COR-L47 (cell line): ENCODE data around the gene ZDHHC14.
"Not testable (repeated sequence)": the region's sequence is repeated elsewhere in the genome, so short reads cannot be mapped to it uniquely, and the experiment has no call there.

ENCODE experiments used
- DNase-seq: peaks from one replicate; lab custom pipeline; 2025; lab: John Stamatoyannopoulos, UW

Gene ZDHHC14

DNA sequence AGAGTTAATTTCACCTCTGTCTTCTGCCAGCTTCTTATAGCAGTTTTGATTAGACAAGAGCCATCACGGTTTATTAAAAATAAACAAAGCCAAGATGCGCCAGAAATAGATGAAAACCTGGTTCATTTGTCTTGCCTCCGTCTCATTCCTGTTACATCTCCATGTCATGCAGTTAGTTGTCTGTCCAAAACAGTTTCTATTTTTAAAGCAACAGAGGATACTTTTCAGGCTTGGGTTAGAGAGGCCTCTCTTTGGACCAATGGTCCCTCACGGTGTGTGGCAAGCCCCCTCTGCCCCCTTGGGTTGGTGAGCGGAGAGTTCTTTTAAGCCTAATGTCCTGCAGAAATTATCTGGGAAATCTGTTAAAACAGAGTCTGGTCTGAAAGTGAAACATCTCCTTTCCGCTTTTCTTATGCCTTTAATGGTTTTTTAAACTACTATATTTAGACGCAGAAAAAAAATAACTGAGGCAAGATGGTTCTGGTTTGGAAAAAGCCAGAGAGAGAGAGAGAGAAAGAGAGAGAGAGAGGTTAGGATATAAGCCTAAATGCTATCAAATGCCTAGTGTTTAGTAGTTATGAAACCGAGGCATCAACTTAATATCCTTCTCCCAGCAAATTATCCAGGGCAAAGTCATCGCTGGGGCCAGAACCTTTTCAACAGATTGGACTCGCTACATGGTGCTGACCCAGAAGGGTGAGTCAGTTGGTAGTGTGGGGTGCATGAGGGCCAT is 64.5 kb downstream of the ZDHHC14 start:
- DNase-seq, result no peak

DNA sequence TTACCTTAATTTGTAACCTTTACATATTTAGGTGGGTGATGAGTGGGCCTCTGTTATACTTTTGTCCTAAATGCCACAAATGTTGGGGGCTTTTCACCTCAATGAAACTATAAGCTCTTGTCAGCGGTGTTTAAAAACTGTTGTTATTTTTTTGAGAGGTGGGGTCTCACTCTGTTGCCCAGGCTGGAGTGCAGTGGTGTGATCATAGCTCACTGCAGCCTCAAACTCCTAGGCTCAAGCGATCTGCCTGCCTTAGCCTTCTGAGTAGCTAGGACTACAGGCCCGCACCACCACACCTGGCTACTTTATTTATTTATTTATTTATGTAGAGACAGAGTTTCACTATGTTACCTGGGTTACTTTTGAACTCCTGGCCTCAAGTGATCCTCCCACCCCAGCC is 66.7 kb downstream of the ZDHHC14 start:
- no peak for DNase-seq

DNA sequence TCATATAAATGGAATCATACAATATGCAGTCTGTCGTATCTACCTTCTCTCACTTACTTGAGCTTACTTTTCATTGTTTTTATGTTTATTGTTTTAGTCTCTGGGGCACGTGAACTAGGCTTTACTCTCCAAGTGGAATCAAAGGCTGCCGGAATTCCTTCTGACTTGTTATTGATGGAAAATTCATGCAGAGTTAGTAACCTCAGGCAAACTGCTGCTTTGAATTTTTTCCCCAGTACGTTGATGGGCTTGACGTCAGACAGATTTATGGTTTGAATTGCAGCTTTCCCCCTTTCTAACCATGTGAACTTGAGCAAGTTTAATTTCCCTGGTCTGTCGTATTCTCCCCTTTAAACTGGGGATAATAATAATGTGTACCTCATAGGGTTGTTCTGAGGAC is 68.6 kb downstream of the ZDHHC14 start:
- no peak for DNase-seq

DNA sequence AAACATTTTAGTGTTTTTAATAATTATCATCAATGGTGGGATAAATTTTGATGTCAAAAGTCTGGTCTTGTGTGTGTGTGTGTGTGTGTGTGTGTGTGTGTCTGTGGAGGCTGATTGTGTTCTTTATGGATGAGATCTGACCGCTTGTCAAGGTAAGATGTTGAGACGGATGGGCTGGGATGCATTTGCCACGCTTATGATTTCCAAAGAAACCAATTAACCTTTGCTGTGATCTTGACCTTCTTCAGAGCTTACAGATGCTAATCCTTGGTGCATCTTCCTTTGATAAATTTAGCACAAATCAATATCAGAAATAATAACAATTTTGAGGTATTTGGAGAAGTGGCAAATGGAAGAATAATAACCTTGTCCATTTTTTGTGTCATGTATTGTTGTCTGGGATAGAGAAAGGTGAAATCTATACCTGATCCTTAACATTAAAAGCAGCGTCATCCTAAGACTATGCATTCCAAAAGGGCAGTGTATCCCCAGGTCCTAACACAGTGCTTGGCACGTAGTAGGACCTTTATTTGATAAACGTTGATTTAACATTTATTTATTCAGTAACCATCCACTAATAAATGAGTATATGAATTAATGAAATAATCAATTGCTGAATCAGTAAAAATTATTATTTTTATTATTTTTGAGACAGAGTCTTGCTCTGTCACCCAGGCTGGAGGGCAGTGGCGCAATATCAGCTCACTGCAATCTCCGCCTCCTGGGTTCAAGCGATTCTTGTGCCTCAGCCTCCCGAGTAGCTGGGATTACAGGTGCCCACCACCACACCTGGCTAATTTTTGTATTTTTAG is 70.1 kb downstream of the ZDHHC14 start:
- no peak for DNase-seq

DNA sequence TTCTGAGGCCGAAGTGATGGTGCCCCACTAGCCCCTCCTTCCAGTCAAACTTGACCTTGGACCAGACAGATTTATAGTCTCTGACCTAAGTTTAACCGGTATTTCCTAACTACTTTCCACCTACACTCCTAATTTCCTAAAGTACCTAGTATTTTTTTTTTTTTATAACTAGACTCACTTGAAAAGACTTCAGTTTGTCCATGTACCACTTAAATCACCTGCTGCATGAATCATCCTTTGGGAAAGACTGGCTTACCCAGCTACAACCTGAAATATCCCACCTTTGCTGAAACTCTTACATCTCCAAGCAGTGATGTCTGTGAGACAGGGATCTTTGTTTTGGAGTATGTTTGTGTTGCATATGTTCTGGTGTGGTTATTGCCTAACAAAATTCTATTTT is 71.1 kb downstream of the ZDHHC14 start:
- DNase-seq, result no peak

DNA sequence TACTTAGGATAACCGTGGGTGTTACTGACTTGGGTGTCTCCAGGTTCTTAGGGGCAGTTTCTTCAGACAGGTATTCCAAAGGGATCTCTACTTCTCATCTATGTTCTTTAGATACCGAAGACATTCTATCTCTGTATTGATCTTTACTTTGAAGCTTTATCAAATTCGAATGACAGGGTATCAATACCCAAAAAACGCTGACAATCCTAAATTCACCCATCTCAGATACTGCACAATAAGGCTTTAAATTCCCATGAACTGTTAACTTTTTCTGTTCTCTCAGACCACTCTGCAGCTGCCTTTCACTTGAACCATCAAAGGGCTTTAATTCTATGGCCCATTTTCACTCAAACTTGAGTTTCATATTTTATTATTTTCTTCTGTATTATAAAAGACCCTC is 72.1 kb downstream of the ZDHHC14 start:
- DNase-seq, result no peak

DNA sequence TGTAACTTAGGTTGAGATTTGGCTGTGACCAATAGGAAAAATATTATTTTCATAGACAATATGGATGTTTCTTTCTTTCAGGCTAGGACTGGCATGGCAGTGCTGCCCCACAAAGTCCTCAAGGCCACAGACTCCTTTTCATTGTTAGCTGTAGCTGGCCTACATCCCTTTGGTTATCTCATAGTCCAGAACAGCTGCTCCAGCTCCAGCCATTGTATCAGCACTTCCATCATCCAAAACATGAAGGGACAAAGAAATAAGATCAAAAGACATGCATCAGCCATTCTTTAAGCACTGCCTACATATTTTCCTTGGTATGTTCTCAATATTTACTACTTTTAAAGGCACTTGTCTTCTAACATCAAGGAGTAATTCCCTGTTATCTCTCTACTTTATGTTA is 73.0 kb downstream of the ZDHHC14 start:
- no peak for DNase-seq

DNA sequence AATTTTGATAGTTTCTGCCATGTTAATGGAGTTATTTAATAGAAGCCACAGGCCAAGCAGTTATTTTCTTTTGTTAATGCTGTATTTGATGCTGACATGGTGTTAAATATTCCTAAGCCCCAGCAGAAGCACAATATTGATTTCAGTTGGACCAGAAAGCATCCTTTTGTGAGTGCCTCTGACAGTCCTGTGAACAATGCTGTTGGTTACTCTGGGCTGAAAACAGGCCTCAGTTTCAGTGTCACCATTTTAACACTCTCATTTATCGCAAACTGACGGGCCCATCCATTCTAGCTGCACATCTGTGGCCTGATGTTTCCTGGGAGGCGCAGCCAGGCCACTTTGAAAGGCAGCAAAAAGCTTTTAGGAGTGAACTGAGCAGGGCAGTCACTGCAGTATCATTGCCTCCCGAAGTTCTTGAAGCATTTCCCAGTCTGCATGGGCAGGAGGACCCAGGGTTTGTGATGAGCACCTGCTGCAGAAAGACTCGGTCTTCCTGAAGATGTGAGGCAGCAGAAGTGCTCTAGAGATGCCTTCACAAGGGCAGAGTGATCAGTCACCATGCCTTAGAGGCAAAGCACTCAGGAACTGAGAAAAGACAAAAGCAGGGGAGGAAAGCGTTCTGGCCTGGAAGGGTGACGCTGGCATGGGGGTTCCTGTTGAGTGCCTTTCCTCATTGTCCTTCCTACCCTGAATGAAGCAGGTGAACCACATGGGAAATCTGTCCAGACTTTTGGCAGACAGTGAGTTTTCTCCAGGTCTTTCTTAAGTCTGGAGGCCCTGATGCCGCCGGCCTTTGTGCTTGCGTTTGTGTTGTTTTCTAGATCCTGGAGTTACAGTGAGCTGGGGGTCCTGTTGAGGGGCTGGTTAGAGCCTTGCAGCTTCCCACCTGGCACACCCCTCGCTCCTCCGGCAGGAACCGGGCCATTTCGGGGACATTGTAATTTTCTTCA is 74.0 kb downstream of the ZDHHC14 start:
- no peak for DNase-seq

DNA sequence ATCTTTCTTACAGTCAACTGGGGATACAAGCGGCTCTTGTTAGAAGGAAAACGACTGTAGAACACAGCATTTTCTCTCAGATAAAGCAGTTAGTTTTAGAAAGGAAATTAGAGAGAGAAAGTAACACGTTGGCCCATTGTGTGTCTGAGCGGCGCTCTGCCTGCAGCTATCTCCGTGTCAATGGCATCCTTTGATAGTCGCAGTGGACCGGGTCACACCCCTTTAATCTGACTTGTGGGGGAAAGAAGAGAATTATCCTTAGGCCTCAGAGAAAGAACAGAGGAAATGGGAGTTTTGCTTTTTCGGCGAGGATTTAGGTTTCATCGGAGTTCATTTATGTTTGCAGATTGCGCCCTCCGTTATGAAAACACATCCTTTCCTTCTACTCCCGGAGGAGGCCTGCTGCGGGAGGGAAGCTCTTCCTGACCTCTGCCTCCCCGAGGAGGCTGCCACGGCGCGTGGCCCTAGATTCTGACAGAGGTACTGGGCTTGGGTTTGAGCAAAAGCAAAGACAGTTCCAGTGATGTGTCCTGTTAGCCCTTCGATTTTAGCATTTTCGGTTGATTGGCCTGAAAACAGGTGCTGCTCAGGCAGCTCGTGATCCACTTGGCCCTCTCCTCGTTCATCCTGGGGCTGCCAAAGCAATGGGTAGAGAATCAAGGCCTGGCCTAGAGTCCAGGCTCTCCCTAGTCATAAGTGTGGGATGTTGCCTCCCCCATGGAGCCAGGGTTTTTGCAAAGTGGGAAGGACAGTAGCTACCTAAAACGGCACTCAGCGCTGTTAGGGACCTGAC is 74.9 kb downstream of the ZDHHC14 start:
- DNase-seq, result no peak

DNA sequence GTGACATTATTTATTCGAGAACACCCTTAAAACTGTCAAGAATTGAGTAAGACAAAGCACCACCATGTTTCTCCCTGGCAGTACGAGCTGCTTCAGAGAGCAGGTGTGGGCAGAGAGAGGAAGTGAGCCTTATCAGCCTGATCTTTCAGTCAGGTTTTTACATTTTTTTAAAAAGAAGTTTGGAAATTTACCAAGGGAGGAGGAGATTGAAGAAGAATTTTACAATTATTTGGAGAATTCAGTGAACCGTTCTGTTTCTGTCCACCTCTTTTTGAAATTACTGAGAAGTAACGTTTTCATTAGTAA is 75.5 kb downstream of the ZDHHC14 start:
- DNase-seq, result no peak

DNA sequence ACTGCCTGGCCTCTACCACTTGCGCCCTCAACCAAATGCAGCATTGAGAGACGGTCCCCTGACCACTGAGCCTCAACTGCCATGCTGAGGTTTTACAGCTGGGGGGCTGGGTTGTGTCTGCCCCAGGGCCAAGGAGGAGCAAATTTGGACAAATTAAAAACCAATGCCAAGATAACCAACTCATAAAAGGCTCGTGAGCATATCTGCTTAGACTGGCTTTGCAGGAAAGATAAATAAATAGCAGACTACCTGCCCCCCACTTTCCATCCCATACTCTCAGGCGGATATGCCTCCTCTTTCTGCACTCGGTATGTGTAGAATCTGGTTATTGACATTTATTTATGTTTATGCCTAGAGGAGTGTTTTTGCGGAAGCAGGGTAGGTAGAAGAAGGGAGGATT is 76.8 kb downstream of the ZDHHC14 start:
- DNase-seq, result no peak

DNA sequence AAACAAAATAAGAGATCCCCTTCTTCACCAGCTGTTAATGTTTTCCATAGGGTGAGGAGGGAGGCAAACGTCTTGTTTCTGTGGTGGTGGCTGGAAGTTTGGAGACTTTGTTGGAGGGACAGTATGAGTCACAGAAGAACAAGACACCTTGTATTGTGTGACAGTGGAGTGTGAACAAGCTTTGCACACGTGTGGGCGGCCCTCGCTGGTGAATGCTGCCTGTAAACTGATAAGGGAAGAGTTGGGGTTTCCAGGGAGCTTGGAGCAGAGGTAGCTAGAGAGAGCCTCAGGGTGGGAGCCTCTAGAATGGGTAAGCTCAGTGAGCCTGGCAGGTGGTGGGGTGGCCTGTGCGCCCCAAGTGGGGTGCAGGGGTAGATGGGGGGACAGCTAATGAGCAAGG is 78.3 kb downstream of the ZDHHC14 start:
- DNase-seq, result no peak

DNA sequence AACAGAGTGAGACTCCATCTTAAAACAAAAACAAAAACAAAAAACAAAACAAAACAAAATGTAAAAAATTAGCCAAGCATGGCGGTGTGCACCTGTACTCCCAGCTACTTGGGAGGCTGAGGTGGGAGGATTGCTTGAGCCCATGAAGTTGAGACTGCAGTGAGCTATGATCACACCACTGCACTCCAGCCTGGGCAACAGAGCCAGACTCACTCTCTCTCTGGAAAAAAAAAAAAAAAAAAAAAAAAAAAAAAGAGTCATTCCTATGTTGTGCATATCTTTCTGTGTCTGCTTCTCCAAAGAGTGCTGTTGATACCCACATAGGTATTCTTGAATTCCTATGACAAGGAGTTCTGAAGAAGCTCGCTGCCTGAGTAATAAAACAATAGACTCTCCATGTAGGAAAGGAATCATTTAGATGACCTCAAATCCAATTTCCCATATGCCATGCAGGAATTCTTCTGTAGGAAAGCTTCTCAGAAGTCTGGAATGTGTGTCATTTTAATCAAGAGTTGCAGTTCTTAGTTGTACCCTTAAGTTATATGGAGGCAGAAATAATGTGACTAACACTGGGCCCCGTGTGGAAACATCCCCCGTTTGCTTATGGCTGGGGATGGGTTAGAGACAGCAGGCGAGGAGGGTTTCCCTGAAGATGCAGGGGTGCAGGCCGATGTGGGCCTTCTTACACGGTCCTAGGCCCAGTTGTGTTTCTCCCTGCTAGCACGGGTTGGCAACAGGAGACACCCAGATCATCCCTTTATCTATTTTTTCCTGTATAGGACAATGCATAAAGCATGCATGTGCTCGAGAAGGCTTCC is 79.4 kb downstream of the ZDHHC14 start:
- DNase-seq, result no peak

DNA sequence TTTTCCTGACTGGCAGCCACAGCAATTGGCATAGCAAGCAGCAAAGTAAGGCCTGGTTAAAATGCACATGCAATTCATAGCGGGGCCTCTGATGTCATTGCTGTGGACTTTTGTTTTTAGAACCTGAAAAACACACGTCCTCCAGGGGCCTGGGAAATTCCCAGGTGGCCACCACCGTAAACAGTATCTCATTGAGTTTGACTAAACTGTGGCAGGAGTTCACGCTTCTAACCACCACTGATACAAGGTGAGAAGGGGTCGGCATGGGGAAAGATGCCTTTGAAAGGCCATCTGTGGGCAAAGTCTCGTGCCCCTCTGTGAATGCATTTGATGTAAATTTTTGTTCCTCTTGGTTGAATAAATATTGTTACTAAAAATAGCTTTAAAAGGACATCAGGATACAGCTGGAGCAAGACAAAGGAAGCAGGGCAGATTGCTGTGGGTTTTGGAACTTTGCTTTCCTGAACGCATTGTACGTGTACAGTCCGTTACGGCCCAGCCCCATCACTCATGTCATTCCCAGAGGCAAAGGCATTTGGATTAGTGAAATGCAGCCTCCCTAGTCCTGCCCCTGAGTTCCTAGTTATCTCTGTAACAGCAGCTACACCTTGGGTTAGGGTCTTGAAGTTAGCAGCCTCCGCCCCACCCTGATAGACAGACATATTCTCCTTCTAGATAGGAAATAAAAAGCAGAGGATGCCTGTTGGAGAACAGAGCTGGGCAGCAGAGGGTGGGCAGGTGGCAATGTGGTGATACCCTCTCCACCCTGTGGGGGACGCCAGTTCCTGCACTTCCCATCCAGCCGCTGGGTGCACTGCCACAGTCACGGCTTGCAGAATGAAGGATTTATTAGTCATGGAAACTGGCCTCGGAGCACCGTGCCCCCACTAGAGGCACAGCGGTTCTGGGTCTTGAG is 80.3 kb downstream of the ZDHHC14 start:
- no peak for DNase-seq

DNA sequence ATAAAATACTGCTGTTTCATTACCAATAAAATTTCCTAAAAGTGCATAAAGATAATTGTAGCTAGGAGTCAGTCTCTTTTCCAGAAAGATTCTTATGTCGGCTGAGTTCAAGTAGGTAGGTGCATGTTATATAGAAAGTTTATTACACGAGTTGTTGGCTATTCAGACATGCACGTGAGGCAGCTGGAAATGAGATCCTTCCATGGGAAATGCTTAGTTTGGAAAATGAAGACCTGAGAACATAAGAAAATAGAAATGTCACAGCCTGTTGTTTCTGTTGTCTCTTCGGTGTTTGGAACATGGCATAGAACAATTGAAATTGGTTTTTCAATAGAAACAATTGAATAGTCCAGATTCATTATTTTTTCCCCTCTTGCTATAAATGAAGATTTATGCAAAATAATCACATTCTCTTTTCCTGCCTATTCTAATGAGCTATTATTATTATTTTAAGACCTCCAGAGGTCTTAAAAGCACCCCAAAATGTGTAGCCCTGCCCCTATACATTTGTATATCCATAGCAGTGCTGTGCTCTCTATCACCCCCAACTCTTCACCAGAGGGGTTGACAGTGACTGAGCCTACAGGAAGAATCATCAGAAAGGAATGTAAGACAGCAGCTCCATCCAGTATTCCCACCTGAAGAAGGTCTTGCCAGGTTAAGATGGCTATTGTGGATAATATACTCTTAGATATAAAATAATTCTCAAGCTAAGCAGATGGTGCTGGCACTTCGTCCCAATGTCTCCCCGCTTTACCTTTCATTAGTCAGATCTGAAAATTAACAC is 82.2 kb downstream of the ZDHHC14 start:
- DNase-seq, result no peak

DNA sequence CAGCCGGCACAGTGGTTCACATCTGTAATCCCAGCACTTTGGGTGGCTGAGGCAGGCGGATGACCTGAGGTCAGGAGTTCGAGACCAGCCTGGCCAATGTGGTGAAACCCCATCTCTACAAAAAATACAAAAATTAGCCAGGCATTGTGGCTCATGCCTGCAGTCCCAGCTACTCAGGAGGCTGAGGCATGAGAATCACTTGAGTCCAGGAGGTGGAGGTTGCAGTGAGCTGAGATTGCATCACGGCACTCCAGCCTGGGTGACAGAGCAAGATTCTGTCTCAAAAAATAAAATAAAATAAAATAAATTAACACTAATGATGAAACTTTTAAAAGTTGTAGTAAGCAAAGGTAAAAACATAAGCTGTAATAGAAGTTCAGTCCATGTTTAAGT is 82.7 kb downstream of the ZDHHC14 start:
- DNase-seq, result not testable (repeated sequence)

DNA sequence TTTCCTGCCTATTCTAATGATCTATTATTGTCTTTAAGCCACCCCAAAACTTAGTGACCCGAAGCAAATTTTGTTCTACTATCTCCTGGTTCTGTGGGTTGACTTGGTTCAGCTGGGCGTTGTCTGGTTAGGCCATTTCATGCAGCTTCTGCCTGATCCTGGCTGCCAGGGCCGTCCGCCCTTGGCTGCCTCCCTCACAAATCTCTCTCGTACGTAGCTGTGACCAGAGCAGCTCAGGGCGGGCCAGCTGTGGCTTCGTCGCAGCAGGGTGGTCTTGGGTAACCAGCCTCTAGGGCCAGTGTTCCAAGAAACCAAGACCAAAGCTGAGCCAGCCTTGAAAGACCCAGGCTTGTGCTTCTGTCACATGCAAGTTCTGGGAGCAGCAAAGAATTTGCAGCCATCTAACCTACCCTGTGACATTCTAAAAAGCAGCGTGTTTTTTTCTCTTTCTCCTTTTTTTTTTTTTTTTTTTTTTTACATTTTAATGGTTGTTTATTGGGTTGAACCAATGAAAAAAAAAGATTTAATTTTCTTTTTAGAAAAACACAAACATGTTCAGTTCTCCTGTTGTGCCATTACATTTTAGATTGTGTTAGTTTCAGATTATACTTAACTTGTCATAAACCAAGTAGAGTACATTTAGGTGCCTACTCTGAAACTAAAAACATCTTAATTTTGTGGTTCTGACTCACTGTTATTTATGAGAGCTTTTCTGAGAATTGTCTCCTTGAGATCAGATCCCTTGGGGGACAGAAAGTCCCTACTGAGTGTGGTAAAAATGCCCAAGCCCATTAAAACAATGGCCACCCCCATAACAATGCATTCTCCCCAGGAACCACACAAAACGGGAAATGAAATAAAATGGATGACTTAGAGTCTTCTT is 83.9 kb downstream of the ZDHHC14 start:
- DNase-seq, result no peak

DNA sequence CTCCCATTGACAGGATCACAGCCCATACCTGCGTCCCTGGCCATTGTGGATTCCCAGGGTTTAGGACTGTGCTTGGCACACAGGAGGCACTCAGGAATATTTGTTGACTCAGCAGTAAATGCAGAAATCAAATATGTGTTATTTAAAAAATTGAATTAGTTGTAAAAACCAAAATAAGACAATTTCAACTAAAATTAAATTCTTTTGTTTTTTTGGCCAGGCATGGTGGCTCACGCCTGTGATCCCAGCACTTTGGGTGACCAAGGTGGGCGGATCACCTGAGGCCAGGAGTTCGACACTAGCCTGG is 85.3 kb downstream of the ZDHHC14 start:
- DNase-seq, result no peak
